ENCODE results near the gene LLPH. TPM values are rescaled to one million over a fixed set of nuclear protein-coding genes. Genes with fewer than 3 reads are reported as not detected.

Gene LLPH
- total RNA-seq, 1 experiment from 2014 or later: 44.3 TPM

DNA sequence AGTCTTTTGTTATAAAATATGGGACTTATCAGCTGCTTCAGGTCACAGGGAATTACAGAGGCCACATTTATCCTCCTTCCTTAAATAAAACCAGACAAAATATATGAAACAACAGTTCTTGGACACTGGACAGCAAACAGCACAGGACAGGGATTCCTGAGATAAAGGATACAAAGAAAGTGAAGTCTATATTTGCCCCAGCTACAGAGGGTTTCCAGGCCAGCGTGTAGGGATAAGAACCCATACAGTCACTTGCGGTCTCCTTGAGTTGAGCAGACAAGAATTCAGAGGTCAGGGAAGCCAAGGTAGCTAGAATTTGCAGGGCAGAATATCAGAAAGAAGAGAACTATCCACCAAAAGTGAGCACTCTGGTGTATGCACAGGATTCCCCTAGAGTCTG lies 8.8 kb upstream of the LLPH start:
- H3K4me1 Mint-ChIP-seq (ENCODE audit: insufficient read depth, unreplicated experiment): no peaks in the 10 kb centered on the region
- no peak overlapping the region for H3K4me3 Mint-ChIP-seq (ENCODE audit: unreplicated experiment)
- H3K27me3 Mint-ChIP-seq (ENCODE audit: insufficient read depth, unreplicated experiment): no peaks in the 10 kb centered on the region
- intact Hi-C loops (cut with micrococcal nuclease): no loop called here
- TF ChIP-seq, protein P1, sequence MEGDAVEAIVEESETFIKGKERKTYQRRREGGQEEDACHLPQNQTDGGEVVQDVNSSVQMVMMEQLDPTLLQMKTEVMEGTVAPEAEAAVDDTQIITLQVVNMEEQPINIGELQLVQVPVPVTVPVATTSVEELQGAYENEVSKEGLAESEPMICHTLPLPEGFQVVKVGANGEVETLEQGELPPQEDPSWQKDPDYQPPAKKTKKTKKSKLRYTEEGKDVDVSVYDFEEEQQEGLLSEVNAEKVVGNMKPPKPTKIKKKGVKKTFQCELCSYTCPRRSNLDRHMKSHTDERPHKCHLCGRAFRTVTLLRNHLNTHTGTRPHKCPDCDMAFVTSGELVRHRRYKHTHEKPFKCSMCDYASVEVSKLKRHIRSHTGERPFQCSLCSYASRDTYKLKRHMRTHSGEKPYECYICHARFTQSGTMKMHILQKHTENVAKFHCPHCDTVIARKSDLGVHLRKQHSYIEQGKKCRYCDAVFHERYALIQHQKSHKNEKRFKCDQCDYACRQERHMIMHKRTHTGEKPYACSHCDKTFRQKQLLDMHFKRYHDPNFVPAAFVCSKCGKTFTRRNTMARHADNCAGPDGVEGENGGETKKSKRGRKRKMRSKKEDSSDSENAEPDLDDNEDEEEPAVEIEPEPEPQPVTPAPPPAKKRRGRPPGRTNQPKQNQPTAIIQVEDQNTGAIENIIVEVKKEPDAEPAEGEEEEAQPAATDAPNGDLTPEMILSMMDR (IDR thresholded peaks at IDR 0.05; ENCODE audit: unreplicated experiment): no peak
- ChIA-PET CTCF (interaction anchor here (0.6 to 1.8 kb wide), 2 partner anchors 555 to 929 kb away, joined by 3 to 4 read pairs; no protein-coding TSS in a partner anchor), POLR2A (interaction anchor here (1.7 kb wide), 2 partner anchors 9 to 30 kb away, joined by 5 to 11 read pairs; partner anchors contain the start of gene LLPH)
- peaks cover 14% of the 10 kb centered on the region for H3K9me3 Mint-ChIP-seq (ENCODE audit: unreplicated experiment)
- no TSS peak for BruUV-seq (replicated peaks)
- H3K27ac Mint-ChIP-seq (ENCODE audit: low read depth, unreplicated experiment): no peak overlapping the region
- H3K36me3 Mint-ChIP-seq (ENCODE audit: insufficient read depth, unreplicated experiment): peaks cover 58% of the 10 kb centered on the region
- DNase-seq (ENCODE audit: unreplicated experiment): no peak

DNA sequence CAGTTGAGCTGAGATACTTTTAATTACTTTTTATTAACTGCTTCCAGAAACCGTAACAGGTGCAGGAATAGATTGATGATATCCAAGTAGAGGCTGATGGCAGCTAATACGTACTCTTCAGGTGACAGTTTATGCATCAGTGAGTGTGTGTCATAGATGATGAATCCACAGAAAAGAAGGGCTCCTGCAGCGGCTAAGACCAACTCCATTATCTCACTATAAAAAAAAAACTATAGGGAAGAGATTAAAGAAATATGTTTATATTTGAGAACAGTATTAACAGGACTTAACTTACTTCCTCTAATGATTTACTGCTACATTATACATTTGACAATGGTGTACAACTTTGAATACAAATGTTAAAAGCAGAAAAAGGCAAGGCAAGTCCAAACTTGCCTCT lies 7.4 kb upstream of the LLPH start:
- peaks cover 3% of the 10 kb centered on the region for H3K4me1 Mint-ChIP-seq (ENCODE audit: insufficient read depth, unreplicated experiment)
- DNase-seq (ENCODE audit: unreplicated experiment): no peak

DNA sequence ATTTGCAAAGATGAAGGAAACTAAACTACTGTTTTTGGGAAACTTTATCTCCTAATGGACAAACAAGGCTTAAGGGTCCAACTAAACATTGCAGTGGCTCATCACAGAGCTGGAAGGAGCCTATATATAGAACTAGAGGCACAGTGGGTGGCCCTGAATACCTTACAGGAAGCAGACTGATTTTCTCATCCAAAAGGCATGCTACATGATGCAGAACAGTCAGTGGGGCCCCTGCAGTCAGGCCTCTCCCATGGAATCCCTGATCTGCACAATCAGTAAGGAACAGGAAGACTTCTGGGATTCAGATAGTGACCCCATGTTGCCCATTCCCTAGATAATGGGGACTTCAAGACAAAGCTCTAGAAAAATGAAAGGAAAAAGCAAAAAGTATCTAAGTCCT lies 1.9 kb upstream of the LLPH start:
- TF ChIP-seq, protein P1 (IDR thresholded peaks at IDR 0.05; ENCODE audit: unreplicated experiment): no peak
- Mint-ChIP-seq H3K27ac (ENCODE audit: low read depth, unreplicated experiment) (no peak overlapping the region), H3K9me3 (ENCODE audit: unreplicated experiment) (no peaks in the 10 kb centered on the region), H3K36me3 (ENCODE audit: insufficient read depth, unreplicated experiment) (peaks cover 38% of the 10 kb centered on the region), H3K4me1 (ENCODE audit: insufficient read depth, unreplicated experiment) (peaks cover 26% of the 10 kb centered on the region), H3K27me3 (ENCODE audit: insufficient read depth, unreplicated experiment) (no peaks in the 10 kb centered on the region), H3K4me3 (ENCODE audit: unreplicated experiment) (peak overlapping the region; percentile 35)
- ChIA-PET POLR2A (interaction anchor here (1.0 to 4.2 kb wide), 4 partner anchors 9 to 1137 kb away, joined by 5 to 70 read pairs (median 16); partner anchors contain the start of genes CAND1 and TMBIM4), CTCF (interaction anchor here (1.2 to 2.1 kb wide), 2 partner anchors 9 to 12 kb away, joined by 3 to 6 read pairs; no protein-coding TSS in a partner anchor)
- no TSS peak for BruUV-seq (replicated peaks)
- peak; percentile 31 for DNase-seq (ENCODE audit: unreplicated experiment)
- intact Hi-C loops (cut with micrococcal nuclease): no loop called here

More for the DNA sequence above, 7.4 kb upstream of the LLPH start:
- Mint-ChIP-seq H3K4me3 (ENCODE audit: unreplicated experiment) (no peak overlapping the region), H3K27me3 (ENCODE audit: insufficient read depth, unreplicated experiment) (no peaks in the 10 kb centered on the region), H3K36me3 (ENCODE audit: insufficient read depth, unreplicated experiment) (peaks cover 44% of the 10 kb centered on the region), H3K9me3 (ENCODE audit: unreplicated experiment) (peaks cover 14% of the 10 kb centered on the region), H3K27ac (ENCODE audit: low read depth, unreplicated experiment) (no peak overlapping the region)
- intact Hi-C loops (cut with micrococcal nuclease): no loop called here
- POLR2A ChIA-PET: interaction anchor here (0.8 to 1.7 kb wide), 3 partner anchors 8 to 32 kb away, joined by 5 to 11 read pairs (median 5); partner anchors contain the start of genes LLPH and TMBIM4
- BruUV-seq (replicated peaks): no TSS peak
- CTCF ChIA-PET: no interaction called here
- TF ChIP-seq, protein P1 (IDR thresholded peaks at IDR 0.05; ENCODE audit: unreplicated experiment): no peak

DNA sequence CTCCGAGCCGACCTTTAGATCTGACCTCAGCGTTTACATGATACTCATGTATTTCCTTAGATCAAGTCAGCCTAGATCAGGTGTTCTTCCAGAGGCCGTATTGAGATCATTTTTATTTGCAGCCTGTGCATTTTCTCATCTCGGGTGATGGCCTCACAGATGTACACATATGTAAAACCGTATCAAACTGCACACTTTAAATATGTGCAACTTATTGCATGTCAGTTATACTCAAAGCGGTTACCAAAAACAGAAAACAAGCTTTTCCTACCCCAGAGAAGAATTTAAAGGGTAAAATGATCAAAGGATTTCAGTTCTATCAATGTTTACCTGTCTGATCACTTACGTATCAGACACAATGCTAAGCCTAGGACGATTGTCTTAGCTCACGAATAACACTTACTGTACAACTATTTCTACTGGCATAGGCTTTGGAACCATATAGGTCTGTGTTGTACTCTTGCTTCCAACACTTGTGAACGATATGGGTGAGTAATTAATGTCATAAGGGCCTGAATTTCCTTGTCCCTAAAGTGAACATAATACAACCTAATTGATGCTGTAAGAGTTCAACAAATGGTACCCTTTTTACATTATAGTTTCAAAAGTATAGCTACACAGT lies 628 bp upstream of the LLPH start:
- TF ChIP-seq, protein P1 (IDR thresholded peaks at IDR 0.05; ENCODE audit: unreplicated experiment): no peak
- no peak for DNase-seq (ENCODE audit: unreplicated experiment)
- TSS peak; percentile 80 for BruUV-seq (replicated peaks)
- Mint-ChIP-seq H3K4me1 (ENCODE audit: insufficient read depth, unreplicated experiment) (peaks cover 30% of the 10 kb centered on the region), H3K27ac (ENCODE audit: low read depth, unreplicated experiment) (peak overlapping the region; percentile 89), H3K9me3 (ENCODE audit: unreplicated experiment) (no peaks in the 10 kb centered on the region), H3K4me3 (ENCODE audit: unreplicated experiment) (peak overlapping the region; percentile 90), H3K27me3 (ENCODE audit: insufficient read depth, unreplicated experiment) (no peaks in the 10 kb centered on the region), H3K36me3 (ENCODE audit: insufficient read depth, unreplicated experiment) (peaks cover 38% of the 10 kb centered on the region)
- ChIA-PET POLR2A (interaction anchor here (0.5 to 4.2 kb wide), 30 partner anchors 8 to 1603 kb away, joined by 3 to 70 read pairs (median 4); partner anchors contain the start of genes HELB, HMGA2 and TMBIM4), CTCF (interaction anchor here (0.6 to 2.1 kb wide), 7 partner anchors 11 to 1335 kb away, joined by 3 to 7 read pairs (median 4); no protein-coding TSS in a partner anchor)
- intact Hi-C loops (cut with micrococcal nuclease): no loop called here

Data from MCF 10A (cell line).